HG03521 (cell line): ENCODE data around the gene NFYC.
A peak's percentile ranks its signal among the peaks of the same experiment; 100 is the strongest.

Experiments used
- ATAC-seq: cut with Tn5 transposase; IDR thresholded peaks from one replicate; pipeline ENCODE4 v1.9.1; 2021; ENCODE audit warnings: mild to moderate bottlenecking, moderate library complexity; ENCODE audit not compliant: unreplicated experiment

Gene NFYC

GRCh38 chr1:40794974-40795715 lies 103.6 kb downstream of the NFYC start:
- no peak for ATAC-seq

GRCh38 chr1:40795811-40796586 lies 104.5 kb downstream of the NFYC start:
- ATAC-seq = no peak

GRCh38 chr1:40796939-40797667 lies 105.6 kb downstream of the NFYC start:
- ATAC-seq = no peak

GRCh38 chr1:40797668-40798010 lies 106.1 kb downstream of the NFYC start:
- ATAC-seq = no peak

GRCh38 chr1:40798366-40799281 lies 107.1 kb downstream of the NFYC start:
- no peak for ATAC-seq

- no peak for ATAC-seq
These were observed 107.9 kb downstream of the NFYC start for GRCh38 chr1:40799351-40799867.

GRCh38 chr1:40801742-40802077 lies 110.2 kb downstream of the NFYC start:
- no peak for ATAC-seq

- peak; percentile 81 for ATAC-seq
These were observed 110.7 kb downstream of the NFYC start for GRCh38 chr1:40802078-40802741.

GRCh38 chr1:40802742-40803113 lies 111.2 kb downstream of the NFYC start:
- ATAC-seq = no peak

- ATAC-seq = no peak
These were observed 111.9 kb downstream of the NFYC start for GRCh38 chr1:40803447-40803846.

GRCh38 chr1:40803902-40804301 lies 112.4 kb downstream of the NFYC start:
- ATAC-seq = no peak

GRCh38 chr1:40806240-40806639 lies 114.7 kb downstream of the NFYC start:
- no peak for ATAC-seq

GRCh38 chr1:40806731-40807695 lies 115.5 kb downstream of the NFYC start:
- ATAC-seq = no peak

GRCh38 chr1:40808002-40808401 lies 116.5 kb downstream of the NFYC start:
- ATAC-seq = no peak

- ATAC-seq = no peak
These were observed 116.9 kb downstream of the NFYC start for GRCh38 chr1:40808444-40808843.

GRCh38 chr1:40808909-40809308 lies 117.4 kb downstream of the NFYC start:
- ATAC-seq = no peak

GRCh38 chr1:40810927-40811326 lies 119.4 kb downstream of the NFYC start:
- no peak for ATAC-seq

- ATAC-seq = no peak
These were observed 123.9 kb downstream of the NFYC start for GRCh38 chr1:40815420-40815819.

GRCh38 chr1:40817791-40818263 lies 126.3 kb downstream of the NFYC start:
- ATAC-seq = no peak
